Stimulated activated naive CD4-positive, alpha-beta T cell treated with Interleukin-2 at 50 U/mL for 16 hours (primary cell): ENCODE measurements around the gene IFNA6.

Experiments used
- DNase-seq: peaks from one replicate; lab custom pipeline; 2025; lab: John Stamatoyannopoulos, UW

The IFNA6 gene

GRCh38 chr9:21331676-21332402 lies 18.8 kb downstream of the IFNA6 start:
- DNase-seq = no peak

GRCh38 chr9:21326526-21327139 lies 24.1 kb downstream of the IFNA6 start:
- no peak for DNase-seq

GRCh38 chr9:21324047-21324446 lies 26.6 kb downstream of the IFNA6 start:
- DNase-seq = no peak

GRCh38 chr9:21322911-21323461 lies 27.7 kb downstream of the IFNA6 start:
- DNase-seq = no peak

GRCh38 chr9:21320465-21320864 lies 30.2 kb downstream of the IFNA6 start:
- no peak for DNase-seq

GRCh38 chr9:21317956-21318923 lies 32.4 kb downstream of the IFNA6 start:
- DNase-seq = peak; percentile 12

GRCh38 chr9:21316860-21317259 lies 33.8 kb downstream of the IFNA6 start:
- no peak for DNase-seq

GRCh38 chr9:21316032-21316842 lies 34.5 kb downstream of the IFNA6 start:
- DNase-seq = no peak

- DNase-seq = no peak
Measured at GRCh38 chr9:21314152-21314551, 36.5 kb downstream of the IFNA6 start.

- no peak for DNase-seq
Measured at GRCh38 chr9:21311889-21312288, 38.8 kb downstream of the IFNA6 start.

GRCh38 chr9:21305213-21305612 lies 45.5 kb downstream of the IFNA6 start, which contains the start of gene IFNA5:
IFNA5 (minus strand) TSS chr9:21305313; CDS start chr9:21305256, 57 bp downstream.
- no peak for DNase-seq
